HepG2 (cell line): Measurements from ENCODE around the gene SNRNP200. TPM values are rescaled to one million over a fixed set of nuclear protein-coding genes. Genes with fewer than 3 reads are reported as not detected.

ENCODE experiments used
- BRF2 ChIP-seq: sonication (generic); formaldehyde crosslinking; IDR thresholded peaks from 2 replicates; pipeline ENCODE4 v1.8.1; 2022; ENCODE audit warnings: mild to moderate bottlenecking, missing genetic modification reagents
- ETV6 ChIP-seq: sonication (generic); formaldehyde crosslinking; conservative IDR thresholded peaks from 2 replicates; pipeline ENCODE4 v1.4.0; 2020; ENCODE audit warnings: missing genetic modification reagents
- KAT2B ChIP-seq: fragments of 150-350 bp; IDR thresholded peaks from 2 replicates; pipeline ENCODE4 v1.6.1; 2014; ENCODE audit warnings: low read depth, low read length, borderline replicate concordance
- KDM5A ChIP-seq: fragments of 200-600 bp; sonication (generic); IDR thresholded peaks from 2 replicates; pipeline ENCODE4 v1.7.0; 2018; ENCODE audit warnings: antibody characterized with exemption, mild to moderate bottlenecking, low read length, borderline replicate concordance
- SP140L ChIP-seq: sonication (generic); formaldehyde crosslinking; IDR thresholded peaks from 2 replicates; pipeline ENCODE4 v1.4.0; 2020; ENCODE audit warnings: missing genetic modification reagents, borderline replicate concordance
- ZNF362 ChIP-seq: sonication (generic); formaldehyde crosslinking; IDR thresholded peaks from 2 replicates; pipeline ENCODE4 v1.4.0; 2020; ENCODE audit warnings: missing genetic modification reagents, mild to moderate bottlenecking, borderline replicate concordance
- ZNF512B ChIP-seq: sonication (generic); formaldehyde crosslinking; IDR thresholded peaks from 2 replicates; pipeline ENCODE4 v1.5.1; 2020; ENCODE audit warnings: missing genetic modification reagents, mild to moderate bottlenecking, borderline replicate concordance
- polyA plus RNA-seq, 8 experiments: library from polyadenylated mRNA; depleted of rRNA in 3 of 8; stranded (reverse) in 7 of 8; unstranded in 1 of 8; fragments of >200 nt; fragmentation: Illumina TruSeq in 4 of 8; extraction: Trizol in 4 of 8; gene quantifications; 2 replicates each; pipeline versions ENCODE4 v1.2.1 to v1.2.3, GENCODE V29; 2011 to 2016; ENCODE audit warnings: low read depth in 4 of 8, missing spikeins in 1 of 8, mixed read lengths in 1 of 8; ENCODE audit not compliant: insufficient read depth in 1 of 8
- total RNA-seq, 5 experiments: library from RNA; depleted of rRNA; stranded (reverse); fragments of >200 nt; fragmentation: Illumina TruSeq; extraction: Trizol; gene quantifications; 2 replicates each; pipeline ENCODE4 v1.2.3, GENCODE V29; 2016; ENCODE audit warnings: low read depth in 1 of 5

SNRNP200 gene
- total and polyA plus RNA-seq, 2 of the 13 experiments (the other 11 are each of a cell fraction or from before 2014, with no cell fraction given) = 99.0 to 232 TPM

- no peak for TF ChIP-seq KAT2B
- TF ChIP-seq KDM5A = no peak
- TF ChIP-seq ZNF512B (CRISPR knock-in tag) = no peak
- TF ChIP-seq ETV6 (CRISPR knock-in tag) = no peak
- no peak for TF ChIP-seq BRF2 (CRISPR knock-in tag)
- TF ChIP-seq ZNF362 (CRISPR knock-in tag) = no peak
- TF ChIP-seq SP140L (CRISPR knock-in tag) = no peak
- TF ChIP-seq, all 625 proteins: peak for 0
Observed at GRCh38 chr2:96347395-96347794, 42.0 kb upstream of the SNRNP200 start (continued).
